IMR-90 (cell line): ENCODE results near the gene TRIM10. TPM values are rescaled to one million over a fixed set of nuclear protein-coding genes. Genes with fewer than 3 reads are reported as not detected.

Source experiments
- ATAC-seq: fragments of 200-7000 bp; cut with Tn5 transposase; 2 replicates; pipeline ENCODE4 v1.9.1; 2020; ENCODE audit warnings: low read depth, mild to moderate bottlenecking, moderate library complexity
- BruUV-seq: library from RNA; stranded (reverse); fragments of 400-500 nt; replicated peaks from 2 replicates; lab custom pipeline; 2021; lab: Mats Ljungman, UMichigan
- CTCF ChIA-PET: fragments of 300-600 bp; formaldehyde crosslinking; extraction: SDS; loops from one replicate; lab custom pipeline; 2021; ENCODE audit warnings: antibody characterized with exemption; lab: Yijun Ruan, JAX
- POLR2A ChIA-PET: fragments of 300-600 bp; sonication (Branson Sonifier 250); formaldehyde crosslinking; loops from one replicate; lab custom pipeline; 2022; ENCODE audit warnings: antibody characterized with exemption; ENCODE audit not compliant: unreplicated experiment; lab: Charles Lee
- DNase-seq: peaks from one replicate; pipeline ENCODE4 v3.0.0; 2013
- H2AFZ ChIP-seq: replicated peaks from 2 replicates; pipeline ENCODE3; 2013; ENCODE audit warnings: low read length, mild to moderate bottlenecking; ENCODE audit not compliant: poor library complexity
- H2AK5ac ChIP-seq: 2 replicates; pipeline ENCODE4 v1.6.1; 2013; ENCODE audit warnings: low read depth, low read length, inconsistent platforms
- H2AK9ac ChIP-seq: replicated peaks from 2 replicates; pipeline ENCODE3; 2013; ENCODE audit warnings: mild to moderate bottlenecking, low read depth, low read length, moderate library complexity; ENCODE audit not compliant: poor library complexity
- H2BK120ac ChIP-seq: 2 replicates; pipeline ENCODE4 v1.6.1; 2013; ENCODE audit warnings: low read depth, low read length, inconsistent platforms
- H2BK15ac ChIP-seq: 3 replicates; pipeline ENCODE4 v1.6.1; 2013; ENCODE audit warnings: low read depth, low read length, inconsistent platforms
- H2BK20ac ChIP-seq: 2 replicates; pipeline ENCODE4 v1.6.1; 2013; ENCODE audit warnings: low read depth, mild to moderate bottlenecking, inconsistent platforms, low read length, moderate library complexity
- H2BK5ac ChIP-seq: 2 replicates; pipeline ENCODE4 v1.6.1; 2013; ENCODE audit warnings: mild to moderate bottlenecking, low read depth, low read length, inconsistent platforms; ENCODE audit not compliant: poor library complexity, severe bottlenecking
- H3K14ac ChIP-seq: replicated peaks from 2 replicates; pipeline ENCODE4 v1.6.1; 2013; ENCODE audit warnings: low read depth, low read length, inconsistent platforms
- H3K18ac ChIP-seq: 2 replicates; pipeline ENCODE4 v1.6.1; 2013; ENCODE audit warnings: low read depth, low read length, control low read depth
- H3K23ac ChIP-seq: 2 replicates; pipeline ENCODE4 v1.6.1; 2013; ENCODE audit warnings: low read depth, low read length, inconsistent platforms
- H3K27ac ChIP-seq: 2 replicates; pipeline ENCODE4 v1.5.1; 2013; ENCODE audit warnings: mild to moderate bottlenecking, control low read depth, low read length; ENCODE audit not compliant: insufficient read depth
- H3K27me3 ChIP-seq: 2 replicates; pipeline ENCODE4 v1.6.1; 2013; ENCODE audit warnings: low read length; ENCODE audit not compliant: control insufficient read depth, insufficient read depth
- H3K36me3 ChIP-seq: 2 replicates; pipeline ENCODE4 v1.6.1; 2013; ENCODE audit warnings: low read length, mixed read lengths; ENCODE audit not compliant: control insufficient read depth, insufficient read depth
- H3K4ac ChIP-seq: 2 replicates; pipeline ENCODE4 v1.6.1; 2013; ENCODE audit warnings: low read depth, low read length, inconsistent platforms
- H3K4me1 ChIP-seq: 2 replicates; pipeline ENCODE4 v1.6.1; 2013; ENCODE audit warnings: low read length, mixed read lengths; ENCODE audit not compliant: control insufficient read depth, insufficient read depth
- H3K4me2 ChIP-seq: 2 replicates; pipeline ENCODE4 v1.6.1; 2013; ENCODE audit warnings: low read depth, mild to moderate bottlenecking, control low read depth, low read length, moderate library complexity
- H3K4me3 ChIP-seq: 2 replicates; pipeline ENCODE4 v1.5.1; 2013; ENCODE audit warnings: low read depth, mild to moderate bottlenecking, control low read depth, low read length, moderate library complexity; ENCODE audit not compliant: insufficient read depth
- H3K56ac ChIP-seq: 2 replicates; pipeline ENCODE4 v1.6.1; 2013; ENCODE audit warnings: low read length, inconsistent platforms; ENCODE audit not compliant: insufficient read depth; ENCODE audit errors: extremely low read depth
- H3K79me1 ChIP-seq, 2 experiments: 2 replicates each; pipeline ENCODE4 v1.6.1; 2013; ENCODE audit warnings: low read length in 2 of 2, inconsistent platforms in 1 of 2, low read depth in 1 of 2
- H3K9ac ChIP-seq: 2 replicates; pipeline ENCODE4 v1.6.1; 2013; ENCODE audit warnings: low read depth, low read length, control low read depth
- H3K9me1 ChIP-seq: 2 replicates; pipeline ENCODE4 v1.6.1; 2013; ENCODE audit warnings: low read length, inconsistent platforms; ENCODE audit not compliant: insufficient read depth
- H3K9me3 ChIP-seq: 2 replicates; pipeline ENCODE4 v1.6.1; 2013; ENCODE audit warnings: low read length; ENCODE audit not compliant: control insufficient read depth, insufficient read depth
- H4K20me1 ChIP-seq: 2 replicates; pipeline ENCODE4 v1.6.1; 2013; ENCODE audit warnings: low read length, inconsistent platforms; ENCODE audit not compliant: insufficient read depth
- H4K5ac ChIP-seq: 2 replicates; pipeline ENCODE4 v1.6.1; 2013; ENCODE audit warnings: mild to moderate bottlenecking, low read depth, low read length, control low read depth
- H4K8ac ChIP-seq, 2 experiments: 2 replicates each; pipeline ENCODE4 v1.6.1; 2013; ENCODE audit warnings: low read depth in 2 of 2, low read length in 2 of 2, control low read depth in 1 of 2, inconsistent platforms in 1 of 2
- H4K91ac ChIP-seq: 2 replicates; pipeline ENCODE4 v1.6.1; 2013; ENCODE audit warnings: low read depth, low read length, inconsistent platforms; ENCODE audit not compliant: insufficient read depth
- BHLHE40 ChIP-seq: fragments of 150-350 bp; IDR thresholded peaks from 2 replicates; pipeline ENCODE4 v1.6.1; 2016; ENCODE audit warnings: mild to moderate bottlenecking, low read depth, low read length
- CEBPB ChIP-seq: IDR thresholded peaks from 2 replicates; pipeline ENCODE4 v1.6.1; 2012; ENCODE audit warnings: low read depth, low read length, improper control_type of control experiment
- FOS ChIP-seq: fragments of 150-350 bp; IDR thresholded peaks from 2 replicates; pipeline ENCODE4 v1.6.1; 2016; ENCODE audit warnings: low read depth, low read length
- MAFK ChIP-seq: IDR thresholded peaks from 2 replicates; pipeline ENCODE4 v1.6.1; 2012; ENCODE audit warnings: low read depth, low read length, improper control_type of control experiment
- MAZ ChIP-seq: IDR thresholded peaks from 2 replicates; pipeline ENCODE4 v1.6.1; 2012; ENCODE audit warnings: low read depth, mild to moderate bottlenecking, low read length, improper control_type of control experiment, moderate library complexity, borderline replicate concordance
- MXI1 ChIP-seq: IDR thresholded peaks from 2 replicates; pipeline ENCODE4 v1.6.1; 2012; ENCODE audit warnings: low read depth, mild to moderate bottlenecking, low read length, moderate library complexity, borderline replicate concordance
- NFE2L2 ChIP-seq: fragments of 150-350 bp; IDR thresholded peaks from 2 replicates; pipeline ENCODE4 v1.6.1; 2016; ENCODE audit warnings: low read depth, mild to moderate bottlenecking, low read length
- POLR2A ChIP-seq: IDR thresholded peaks from 2 replicates; pipeline ENCODE4 v1.6.1; 2012; ENCODE audit warnings: mild to moderate bottlenecking, low read depth, low read length
- RAD21 ChIP-seq: IDR thresholded peaks from 2 replicates; pipeline ENCODE4 v1.6.1; 2012; ENCODE audit warnings: low read length, improper control_type of control experiment
- RCOR1 ChIP-seq: IDR thresholded peaks from 2 replicates; pipeline ENCODE4 v1.6.1; 2012; ENCODE audit warnings: mild to moderate bottlenecking, low read length, improper control_type of control experiment; ENCODE audit not compliant: insufficient replicate concordance
- SMC3 ChIP-seq: fragments of 150-350 bp; IDR thresholded peaks from 2 replicates; pipeline ENCODE4 v1.6.1; 2016; ENCODE audit warnings: low read depth, mild to moderate bottlenecking, antibody characterized with exemption, low read length, moderate library complexity
- dilution Hi-C: fragments of 300-500 bp; cut with HindIII; formaldehyde crosslinking; loops from one replicate; pipeline ENCODE4 v1.14.3; 2018; ENCODE audit warnings: low sequenced_read_pairs; ENCODE audit not compliant: unreplicated experiment
- in situ Hi-C: fragments of 300-500 bp; cut with MboI; formaldehyde crosslinking; loops from 3 replicates; pipeline ENCODE4 v1.14.3; 2019; ENCODE audit warnings: low sequenced_read_pairs, inconsistent platforms, mixed read lengths
- intact Hi-C: fragments of 100-400 bp; cut with micrococcal nuclease; formaldehyde crosslinking; loops from 2 replicates; pipeline ENCODE4 v1.10.0; 2022
- polyA plus RNA-seq, 3 experiments: library from polyadenylated mRNA; depleted of rRNA; stranded (reverse); fragments of >200 nt; gene quantifications; 2 replicates each; pipeline ENCODE4 v1.2.3, GENCODE V29; 2012; ENCODE audit warnings: low replicate concordance in 1 of 3
- total RNA-seq: library from RNA; depleted of rRNA; stranded (reverse); fragments of >200 nt; gene quantifications from 2 replicates; pipeline ENCODE4 v1.2.3, GENCODE V29; 2012
- TF ChIP-seq, protein P1 (sequence below): conservative IDR thresholded peaks from 2 replicates; pipeline ENCODE4 v1.5.1; 2012; ENCODE audit warnings: mild to moderate bottlenecking, low read depth, low read length, improper control_type of control experiment
- TF ChIP-seq, protein P2 (sequence below): fragments of 150-350 bp; IDR thresholded peaks from 2 replicates; pipeline ENCODE4 v1.6.1; 2016; ENCODE audit warnings: low read depth, mild to moderate bottlenecking, low read length, moderate library complexity, borderline replicate concordance
- TF ChIP-seq, protein P3 (sequence below): fragments of 150-350 bp; IDR thresholded peaks from 2 replicates; pipeline ENCODE4 v1.6.1; 2017; ENCODE audit warnings: mild to moderate bottlenecking, antibody characterized with exemption, low read length, low read depth

TRIM10 gene
- total and polyA plus RNA-seq, 2 of the 4 experiments (the other 2 are of a cell fraction), result not detected

DNA sequence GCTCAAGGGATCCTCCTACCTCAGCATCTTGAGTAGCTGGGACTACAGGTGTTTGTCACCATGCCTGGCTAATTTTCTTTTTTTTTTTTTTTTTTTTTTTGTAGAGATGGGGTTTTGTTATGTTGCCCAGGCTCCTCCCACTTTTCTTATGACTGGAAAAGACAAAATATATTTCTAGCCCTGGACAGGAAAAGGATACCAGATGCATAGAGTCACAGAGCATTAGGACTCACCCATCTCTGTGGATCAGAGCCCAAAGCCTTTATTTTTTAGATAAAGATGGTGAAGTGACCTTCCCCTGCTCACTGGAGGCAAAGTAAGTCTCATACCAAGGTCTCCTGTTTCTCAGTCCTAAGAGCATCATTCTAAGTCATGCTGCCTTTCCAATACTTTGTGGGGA lies 3.4 kb downstream of the TRIM10 start:
- POLR2A ChIA-PET, result no interaction called here
- Histone ChIP-seq H3K9me3 (no peaks in the 10 kb centered on the region), H3K4ac (no peak overlapping the region), H2AK5ac (no peak overlapping the region), H2BK5ac (no peak overlapping the region), H2BK15ac (no peak overlapping the region), H2BK120ac (no peak overlapping the region), H4K8ac (no peak overlapping the region), H3K14ac (no peak overlapping the region), H3K23ac (no peak overlapping the region), H3K27me3 (peaks cover 26% of the 10 kb centered on the region; the same call in 1 of the 2 replicates), H4K5ac (no peak overlapping the region), H3K18ac (no peak overlapping the region), H3K4me2 (no peak overlapping the region), H2AFZ (no peak overlapping the region), H3K4me1 (no peaks in the 10 kb centered on the region), H2BK20ac (no peak overlapping the region), H3K27ac (no peak overlapping the region), H3K4me3 (no peak overlapping the region), H4K91ac (no peak overlapping the region), H3K9ac (no peak overlapping the region), H4K20me1 (no peaks in the 10 kb centered on the region), H2AK9ac (no peak overlapping the region), H3K79me1 (no peaks in the 10 kb centered on the region), H3K9me1 (no peaks in the 10 kb centered on the region), H3K36me3 (no peaks in the 10 kb centered on the region), H3K56ac (no peak overlapping the region)
- TF ChIP-seq SMC3, result no peak
- TF ChIP-seq, protein P1, sequence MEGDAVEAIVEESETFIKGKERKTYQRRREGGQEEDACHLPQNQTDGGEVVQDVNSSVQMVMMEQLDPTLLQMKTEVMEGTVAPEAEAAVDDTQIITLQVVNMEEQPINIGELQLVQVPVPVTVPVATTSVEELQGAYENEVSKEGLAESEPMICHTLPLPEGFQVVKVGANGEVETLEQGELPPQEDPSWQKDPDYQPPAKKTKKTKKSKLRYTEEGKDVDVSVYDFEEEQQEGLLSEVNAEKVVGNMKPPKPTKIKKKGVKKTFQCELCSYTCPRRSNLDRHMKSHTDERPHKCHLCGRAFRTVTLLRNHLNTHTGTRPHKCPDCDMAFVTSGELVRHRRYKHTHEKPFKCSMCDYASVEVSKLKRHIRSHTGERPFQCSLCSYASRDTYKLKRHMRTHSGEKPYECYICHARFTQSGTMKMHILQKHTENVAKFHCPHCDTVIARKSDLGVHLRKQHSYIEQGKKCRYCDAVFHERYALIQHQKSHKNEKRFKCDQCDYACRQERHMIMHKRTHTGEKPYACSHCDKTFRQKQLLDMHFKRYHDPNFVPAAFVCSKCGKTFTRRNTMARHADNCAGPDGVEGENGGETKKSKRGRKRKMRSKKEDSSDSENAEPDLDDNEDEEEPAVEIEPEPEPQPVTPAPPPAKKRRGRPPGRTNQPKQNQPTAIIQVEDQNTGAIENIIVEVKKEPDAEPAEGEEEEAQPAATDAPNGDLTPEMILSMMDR, result no peak
- TF ChIP-seq FOS, result no peak
- TF ChIP-seq RAD21, result no peak
- TF ChIP-seq MAZ, result no peak
- no peak for TF ChIP-seq RCOR1
- TF ChIP-seq NFE2L2, result no peak
- no peak for TF ChIP-seq POLR2A
- TF ChIP-seq BHLHE40, result no peak
- TF ChIP-seq CEBPB, result no peak
- TF ChIP-seq, protein P2, sequence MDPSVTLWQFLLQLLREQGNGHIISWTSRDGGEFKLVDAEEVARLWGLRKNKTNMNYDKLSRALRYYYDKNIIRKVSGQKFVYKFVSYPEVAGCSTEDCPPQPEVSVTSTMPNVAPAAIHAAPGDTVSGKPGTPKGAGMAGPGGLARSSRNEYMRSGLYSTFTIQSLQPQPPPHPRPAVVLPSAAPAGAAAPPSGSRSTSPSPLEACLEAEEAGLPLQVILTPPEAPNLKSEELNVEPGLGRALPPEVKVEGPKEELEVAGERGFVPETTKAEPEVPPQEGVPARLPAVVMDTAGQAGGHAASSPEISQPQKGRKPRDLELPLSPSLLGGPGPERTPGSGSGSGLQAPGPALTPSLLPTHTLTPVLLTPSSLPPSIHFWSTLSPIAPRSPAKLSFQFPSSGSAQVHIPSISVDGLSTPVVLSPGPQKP, result no peak
- TF ChIP-seq, protein P3, sequence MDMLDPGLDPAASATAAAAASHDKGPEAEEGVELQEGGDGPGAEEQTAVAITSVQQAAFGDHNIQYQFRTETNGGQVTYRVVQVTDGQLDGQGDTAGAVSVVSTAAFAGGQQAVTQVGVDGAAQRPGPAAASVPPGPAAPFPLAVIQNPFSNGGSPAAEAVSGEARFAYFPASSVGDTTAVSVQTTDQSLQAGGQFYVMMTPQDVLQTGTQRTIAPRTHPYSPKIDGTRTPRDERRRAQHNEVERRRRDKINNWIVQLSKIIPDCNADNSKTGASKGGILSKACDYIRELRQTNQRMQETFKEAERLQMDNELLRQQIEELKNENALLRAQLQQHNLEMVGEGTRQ, result no peak
- no peak for TF ChIP-seq MXI1
- no peak for TF ChIP-seq MAFK
- no TSS peak for BruUV-seq
- dilution Hi-C loops, result no loop called here
- CTCF ChIA-PET, result no interaction called here
- ATAC-seq (no peak), DNase-seq (peak; percentile 12)
- intact Hi-C loops, result no loop called here
- in situ Hi-C loops, result no loop called here
